ENCODE measurements around the gene ETAA1.

ETAA1 gene

DNA sequence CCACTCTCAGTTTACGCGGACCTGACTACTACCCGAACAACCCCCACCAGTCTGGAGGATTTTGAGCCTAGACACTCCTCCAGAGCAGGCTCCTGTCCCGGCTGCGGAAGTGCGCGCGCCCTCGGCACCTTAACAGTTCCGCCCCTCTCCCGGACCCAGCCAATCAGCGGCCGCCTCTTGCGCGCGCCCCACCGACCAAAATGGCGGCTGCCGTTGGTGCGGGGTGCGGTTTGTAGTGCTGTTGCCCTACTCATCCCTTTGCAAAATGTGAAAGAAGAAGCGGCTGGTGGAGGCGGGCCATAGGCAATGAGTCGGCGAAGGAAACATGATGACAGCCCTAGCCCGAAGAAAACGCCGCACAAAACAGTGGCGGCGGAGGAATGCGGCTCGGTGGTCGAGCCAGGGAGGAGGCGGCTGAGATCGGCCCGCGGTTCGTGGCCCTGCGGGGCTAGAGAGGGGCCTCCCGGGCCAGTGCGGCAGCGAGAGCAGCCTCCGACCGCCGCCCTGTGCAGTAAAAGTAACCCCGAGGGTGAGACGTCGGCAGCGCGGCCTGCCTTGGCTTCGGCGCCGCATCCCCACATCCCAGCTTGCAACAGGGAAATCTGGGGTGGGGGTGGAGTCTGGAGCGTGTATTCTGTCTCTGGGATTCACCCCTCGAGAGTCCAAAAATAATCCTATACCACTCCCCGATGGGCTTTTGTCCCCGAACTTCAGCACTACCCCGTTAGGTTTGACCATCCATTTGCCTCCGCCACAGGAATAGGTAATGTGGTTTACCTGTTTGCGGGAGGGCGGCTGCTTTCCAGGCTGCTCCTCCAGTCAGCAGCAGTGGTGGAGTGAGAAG lies at the start of gene ETAA1:
Gene ETAA1 (plus strand): TSS at position 191 of the 844 bp plus-strand sequence. CDS start 116 bp downstream, at position 307.
- Mint-ChIP-seq H3K27ac (peak within 1 kb of the TSS; percentile 94), H3K9me3 (no peaks in the 10 kb centered on the region), H3K4me1 (peaks cover 19% of the 10 kb centered on the region), H3K4me3 (peak within 1 kb of the TSS; percentile 93), H3K36me3 (no peaks in the 10 kb centered on the region), H3K27me3 (no peaks in the 10 kb centered on the region)
- ATAC-seq = peak; percentile 100

DNA sequence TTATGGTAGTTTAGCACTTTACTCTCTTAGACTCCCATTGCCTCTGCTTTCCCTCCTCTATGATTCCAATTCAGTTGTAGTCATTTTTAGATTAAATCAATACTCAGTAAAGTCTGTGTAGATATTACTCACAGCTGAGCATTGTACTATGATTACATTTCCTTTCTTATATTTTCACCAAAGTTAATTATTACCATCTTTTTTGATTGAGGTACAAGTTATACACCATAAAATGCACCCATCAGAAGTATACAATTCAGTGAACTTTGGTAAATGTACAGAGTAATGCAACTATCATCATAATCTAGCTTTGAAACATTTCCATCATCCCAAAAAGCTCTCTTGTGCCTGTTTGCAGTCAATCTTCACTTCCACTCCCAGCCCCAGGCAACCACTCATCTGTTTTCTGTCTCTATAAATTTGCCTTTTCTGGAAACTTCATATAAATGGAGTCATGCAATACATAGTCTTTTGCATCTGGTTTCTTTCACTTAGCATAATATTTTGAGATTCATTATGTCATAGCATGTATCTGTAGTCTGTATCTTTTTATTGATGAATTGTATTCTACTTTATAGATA lies 30.2 kb upstream of the ETAA1 start:
- no peaks in the 10 kb centered on the region for H3K36me3 Mint-ChIP-seq
- peaks cover 6% of the 10 kb centered on the region for H3K9me3 Mint-ChIP-seq
- H3K27ac Mint-ChIP-seq = no peak overlapping the region
- H3K4me1 Mint-ChIP-seq = no peaks in the 10 kb centered on the region
- H3K27me3 Mint-ChIP-seq = no peaks in the 10 kb centered on the region
- no peak for ATAC-seq
- no peak overlapping the region for H3K4me3 Mint-ChIP-seq

DNA sequence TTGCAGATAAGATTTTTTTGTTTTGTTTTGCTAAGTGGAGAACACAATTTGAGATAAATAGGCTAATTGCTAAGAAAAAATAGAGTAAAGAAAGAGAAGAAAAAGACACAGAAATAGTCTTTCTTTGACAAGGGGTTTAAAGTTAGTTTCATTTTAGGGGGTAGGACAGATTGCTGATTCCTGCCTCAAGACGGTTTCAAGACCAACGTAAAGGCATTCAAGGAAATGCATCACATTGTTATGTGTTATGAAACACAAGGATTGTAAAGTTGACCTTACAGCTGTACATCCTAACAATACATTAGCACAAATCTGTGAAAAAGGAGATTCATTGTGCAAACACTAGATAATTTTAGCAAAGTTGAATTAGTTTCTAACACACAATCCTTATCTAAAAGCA lies 22.7 kb upstream of the ETAA1 start:
- Mint-ChIP-seq H3K36me3 (no peaks in the 10 kb centered on the region), H3K27ac (no peak overlapping the region), H3K4me1 (no peaks in the 10 kb centered on the region), H3K4me3 (no peak overlapping the region), H3K9me3 (no peaks in the 10 kb centered on the region), H3K27me3 (peaks cover 8% of the 10 kb centered on the region)
- no peak for ATAC-seq

DNA sequence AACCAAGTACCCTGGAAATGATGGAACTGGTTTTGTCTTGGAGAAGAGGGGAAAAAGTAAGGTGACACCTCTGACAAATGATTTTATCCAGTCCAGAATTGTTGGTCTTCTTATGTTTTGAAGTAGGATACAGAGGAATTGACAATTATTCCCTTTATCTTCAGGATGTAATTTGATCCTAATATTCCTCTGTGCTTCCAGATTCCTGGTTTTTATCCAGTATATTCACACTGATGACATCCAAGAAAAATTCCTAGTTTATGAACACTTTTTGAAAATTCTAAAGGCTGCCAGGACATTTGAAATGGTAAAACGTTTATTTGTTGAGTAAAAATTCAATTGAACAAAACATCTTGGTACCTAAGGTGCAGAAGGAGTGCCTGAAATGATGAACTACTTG lies 22.2 kb upstream of the ETAA1 start:
- ATAC-seq = no peak
- Mint-ChIP-seq H3K4me1 (no peaks in the 10 kb centered on the region), H3K9me3 (no peaks in the 10 kb centered on the region), H3K27me3 (peaks cover 8% of the 10 kb centered on the region), H3K36me3 (no peaks in the 10 kb centered on the region), H3K27ac (no peak overlapping the region), H3K4me3 (no peak overlapping the region)

DNA sequence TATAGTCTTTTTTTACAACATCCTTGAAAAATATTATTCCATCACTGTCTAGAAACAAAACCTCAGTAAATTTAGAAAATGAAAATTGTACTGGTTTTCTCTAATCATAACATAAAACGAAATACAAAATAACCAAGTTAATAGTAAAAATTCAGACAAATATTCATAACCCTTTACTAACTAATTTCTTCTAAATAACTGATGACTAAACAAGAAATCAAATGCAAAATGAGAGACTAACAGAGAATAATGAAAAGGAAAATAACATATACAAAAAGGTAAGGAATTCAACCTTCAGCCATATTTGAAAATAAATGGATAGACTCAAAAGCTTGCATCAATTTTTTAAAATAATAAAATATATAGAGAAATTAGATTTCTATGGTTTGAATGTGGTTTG lies 18.6 kb upstream of the ETAA1 start:
- peaks cover 8% of the 10 kb centered on the region for H3K27me3 Mint-ChIP-seq
- no peaks in the 10 kb centered on the region for H3K9me3 Mint-ChIP-seq
- H3K27ac Mint-ChIP-seq = no peak overlapping the region
- no peak overlapping the region for H3K4me3 Mint-ChIP-seq
- ATAC-seq = no peak
- no peaks in the 10 kb centered on the region for H3K4me1 Mint-ChIP-seq
- no peaks in the 10 kb centered on the region for H3K36me3 Mint-ChIP-seq

DNA sequence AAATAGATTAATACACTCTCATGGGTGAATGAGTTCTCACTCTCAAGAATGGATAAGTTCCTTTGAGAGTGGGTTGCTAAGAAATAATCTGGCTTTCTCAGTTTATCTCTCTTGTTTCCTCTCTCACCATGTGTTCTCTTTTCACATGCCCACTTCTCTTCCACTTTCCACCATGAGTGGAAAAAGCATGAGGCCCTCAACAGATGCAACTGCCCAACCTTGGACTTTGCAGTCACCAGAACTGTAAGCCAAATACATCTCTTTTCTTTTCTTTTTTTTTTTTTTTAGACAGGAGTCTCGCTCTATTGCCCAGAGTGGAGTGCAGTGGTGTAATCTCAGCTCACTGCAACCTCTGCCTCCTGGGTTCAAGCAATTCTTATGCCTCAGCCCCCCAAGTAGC lies 18.1 kb upstream of the ETAA1 start:
- Mint-ChIP-seq H3K36me3 (no peaks in the 10 kb centered on the region), H3K9me3 (no peaks in the 10 kb centered on the region), H3K27me3 (peaks cover 5% of the 10 kb centered on the region), H3K27ac (no peak overlapping the region), H3K4me3 (no peak overlapping the region), H3K4me1 (no peaks in the 10 kb centered on the region)
- ATAC-seq = no peak

DNA sequence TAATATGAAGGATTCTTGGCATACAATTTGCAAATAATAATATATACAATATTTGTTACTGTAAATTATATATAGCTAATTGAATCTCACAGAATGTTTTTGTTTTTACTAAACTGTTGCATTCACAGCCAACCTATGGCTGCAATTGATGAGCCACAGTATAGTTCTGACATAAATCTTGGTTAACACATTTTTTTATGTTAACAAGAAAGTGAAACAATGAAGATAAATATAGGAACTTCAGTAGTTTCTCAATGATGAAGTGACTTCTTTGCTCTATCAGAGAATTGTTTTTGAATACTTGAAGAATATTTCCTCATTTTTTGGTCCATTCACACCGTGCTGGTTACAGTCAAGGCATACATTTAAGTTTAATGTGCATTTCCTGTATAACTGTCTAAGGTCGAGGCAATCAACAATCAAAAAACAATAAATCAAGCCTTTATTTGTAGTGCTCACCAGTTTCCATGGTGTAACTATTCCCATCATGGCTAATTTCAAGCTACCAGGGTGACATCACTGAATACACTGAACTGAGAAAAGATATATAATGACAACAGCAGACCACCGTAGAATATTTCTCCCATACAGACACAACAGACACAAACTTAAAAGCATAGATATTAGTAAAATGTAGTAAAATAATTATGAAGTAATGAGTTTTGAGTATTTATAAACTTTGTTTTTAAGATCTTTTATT lies 12.9 kb upstream of the ETAA1 start:
- Mint-ChIP-seq H3K27ac (no peak overlapping the region), H3K4me3 (no peak overlapping the region), H3K36me3 (no peaks in the 10 kb centered on the region), H3K27me3 (no peaks in the 10 kb centered on the region), H3K4me1 (no peaks in the 10 kb centered on the region), H3K9me3 (no peaks in the 10 kb centered on the region)
- ATAC-seq = no peak

DNA sequence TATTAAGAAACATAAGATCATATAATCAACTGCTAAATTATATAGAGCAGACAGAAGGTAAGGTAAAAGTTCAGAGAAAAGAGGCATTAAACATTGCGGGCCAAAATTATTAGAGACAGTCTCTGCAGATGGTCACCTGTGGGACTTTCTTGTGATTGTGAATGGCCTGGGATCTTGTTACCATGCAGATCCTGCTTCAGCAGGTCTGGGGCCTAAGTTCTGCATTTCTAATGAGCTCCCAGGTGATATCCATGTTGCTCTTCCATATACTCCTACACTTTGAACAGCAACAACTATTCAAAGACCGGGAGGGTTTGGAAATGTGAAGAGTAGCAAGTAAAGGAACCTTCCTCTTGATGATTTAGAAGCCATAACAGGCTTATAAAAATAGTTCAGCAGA lies 8.5 kb upstream of the ETAA1 start:
- no peaks in the 10 kb centered on the region for H3K36me3 Mint-ChIP-seq
- ATAC-seq = no peak
- no peaks in the 10 kb centered on the region for H3K9me3 Mint-ChIP-seq
- H3K27ac Mint-ChIP-seq = no peak overlapping the region
- H3K27me3 Mint-ChIP-seq = no peaks in the 10 kb centered on the region
- no peak overlapping the region for H3K4me3 Mint-ChIP-seq
- H3K4me1 Mint-ChIP-seq = no peaks in the 10 kb centered on the region

DNA sequence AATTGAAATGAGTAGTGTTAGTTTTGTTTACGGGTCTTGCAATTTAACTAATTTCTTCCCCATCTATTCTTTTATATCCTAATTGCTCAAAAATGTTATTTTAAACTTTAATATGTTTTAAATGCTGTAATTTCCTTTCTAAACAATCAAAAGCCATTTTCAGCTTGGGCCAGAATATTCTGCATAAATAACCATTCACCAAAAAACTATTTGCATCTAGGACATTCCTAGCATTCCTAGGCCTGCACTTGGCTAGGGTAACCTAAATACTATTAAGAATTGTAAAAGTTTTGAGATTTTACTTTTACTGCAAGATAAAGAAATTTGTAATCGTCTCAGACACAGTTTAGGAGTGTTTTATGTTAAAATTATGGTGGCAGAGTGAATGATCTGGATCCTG lies 7.8 kb upstream of the ETAA1 start:
- no peaks in the 10 kb centered on the region for H3K36me3 Mint-ChIP-seq
- no peaks in the 10 kb centered on the region for H3K27me3 Mint-ChIP-seq
- no peaks in the 10 kb centered on the region for H3K4me1 Mint-ChIP-seq
- no peak overlapping the region for H3K27ac Mint-ChIP-seq
- no peak overlapping the region for H3K4me3 Mint-ChIP-seq
- no peak for ATAC-seq
- H3K9me3 Mint-ChIP-seq = no peaks in the 10 kb centered on the region

DNA sequence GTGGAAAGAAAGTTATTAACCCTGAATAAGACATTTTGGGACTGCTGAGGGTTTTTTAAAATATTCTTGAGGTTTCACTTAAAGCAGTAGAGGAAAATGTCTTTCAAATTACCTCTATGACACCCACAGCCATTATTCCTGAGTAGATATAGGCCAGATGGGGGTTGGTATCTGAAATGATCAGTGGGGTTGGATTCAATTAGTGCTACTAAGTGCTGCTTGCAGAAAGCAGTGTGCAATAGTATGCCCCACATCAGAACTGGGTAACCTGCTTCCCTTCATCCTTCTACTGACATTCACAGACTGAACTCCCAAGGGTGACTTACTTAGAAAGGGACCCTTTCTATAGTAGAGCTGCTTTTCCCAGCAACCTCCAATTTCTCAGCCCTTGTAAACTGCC lies 7.3 kb upstream of the ETAA1 start:
- Mint-ChIP-seq H3K9me3 (no peaks in the 10 kb centered on the region), H3K36me3 (no peaks in the 10 kb centered on the region), H3K27me3 (no peaks in the 10 kb centered on the region), H3K27ac (no peak overlapping the region), H3K4me3 (no peak overlapping the region), H3K4me1 (no peaks in the 10 kb centered on the region)
- no peak for ATAC-seq

DNA sequence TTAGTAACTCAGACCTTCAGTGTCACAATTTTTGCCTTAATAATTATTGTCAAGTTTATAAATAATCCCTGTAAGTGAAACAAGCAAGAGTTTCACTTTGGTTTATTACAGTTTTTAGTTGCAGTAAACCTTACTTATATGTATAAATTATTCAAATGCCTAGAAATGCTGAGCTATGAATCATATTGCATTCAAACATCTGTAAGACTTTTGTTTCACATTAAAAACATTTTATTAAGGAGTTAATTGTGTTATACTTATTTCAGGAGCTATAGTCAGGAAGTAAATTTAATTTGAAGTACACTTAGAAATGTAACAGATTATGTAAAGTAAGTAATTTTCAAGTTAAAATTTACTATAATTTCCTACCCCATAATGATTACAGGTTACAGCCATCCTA lies 3.9 kb upstream of the ETAA1 start:
- no peak overlapping the region for H3K27ac Mint-ChIP-seq
- H3K4me1 Mint-ChIP-seq = peaks cover 16% of the 10 kb centered on the region
- H3K36me3 Mint-ChIP-seq = no peaks in the 10 kb centered on the region
- no peak for ATAC-seq
- H3K9me3 Mint-ChIP-seq = no peaks in the 10 kb centered on the region
- no peaks in the 10 kb centered on the region for H3K27me3 Mint-ChIP-seq
- no peak overlapping the region for H3K4me3 Mint-ChIP-seq

DNA sequence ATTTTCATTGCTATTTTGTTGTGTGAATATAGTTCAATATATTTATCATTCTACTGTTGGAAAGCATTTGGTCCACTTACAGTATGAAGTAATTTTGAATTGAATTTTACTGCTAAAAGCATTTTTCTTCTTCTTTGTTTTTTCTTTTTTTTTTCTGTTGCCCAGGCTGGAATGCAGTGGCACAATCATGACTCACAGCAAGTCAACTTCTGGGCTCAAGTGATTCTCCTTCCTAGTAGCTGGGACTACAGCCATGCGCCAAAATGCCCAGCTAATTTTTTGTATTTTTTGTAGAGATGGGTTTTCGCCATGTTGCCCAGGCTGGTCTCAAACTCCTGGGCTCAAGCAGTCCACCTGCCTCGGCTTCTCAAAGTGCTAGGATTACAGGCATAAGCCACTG lies 2.4 kb upstream of the ETAA1 start:
- Mint-ChIP-seq H3K27ac (no peak overlapping the region), H3K27me3 (no peaks in the 10 kb centered on the region), H3K4me3 (no peak overlapping the region), H3K36me3 (no peaks in the 10 kb centered on the region), H3K9me3 (no peaks in the 10 kb centered on the region), H3K4me1 (peaks cover 19% of the 10 kb centered on the region)
- ATAC-seq = no peak

DNA sequence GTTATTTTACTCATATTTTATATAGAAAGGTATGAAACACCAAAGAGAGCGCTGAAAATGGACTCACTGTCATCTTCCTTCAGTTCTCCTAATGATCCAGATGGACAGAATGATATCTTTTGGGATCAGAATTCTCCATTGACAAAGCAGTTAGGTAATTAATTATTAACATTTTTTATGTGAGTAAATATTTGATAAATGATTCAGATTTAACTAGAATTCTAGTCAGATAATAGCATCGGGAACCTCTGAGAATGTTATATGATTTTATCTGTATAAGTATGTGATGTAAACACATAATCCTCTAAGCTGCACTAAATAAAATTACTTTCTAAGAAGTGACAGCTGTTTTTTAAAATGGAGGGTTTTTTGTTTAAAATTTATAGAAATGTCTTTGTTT lies 2.0 kb downstream of the ETAA1 start:
- peaks cover 8% of the 10 kb centered on the region for H3K36me3 Mint-ChIP-seq
- H3K9me3 Mint-ChIP-seq = no peaks in the 10 kb centered on the region
- H3K27ac Mint-ChIP-seq = no peak overlapping the region
- no peak overlapping the region for H3K4me3 Mint-ChIP-seq
- ATAC-seq = no peak
- H3K4me1 Mint-ChIP-seq = peaks cover 19% of the 10 kb centered on the region
- no peaks in the 10 kb centered on the region for H3K27me3 Mint-ChIP-seq

DNA sequence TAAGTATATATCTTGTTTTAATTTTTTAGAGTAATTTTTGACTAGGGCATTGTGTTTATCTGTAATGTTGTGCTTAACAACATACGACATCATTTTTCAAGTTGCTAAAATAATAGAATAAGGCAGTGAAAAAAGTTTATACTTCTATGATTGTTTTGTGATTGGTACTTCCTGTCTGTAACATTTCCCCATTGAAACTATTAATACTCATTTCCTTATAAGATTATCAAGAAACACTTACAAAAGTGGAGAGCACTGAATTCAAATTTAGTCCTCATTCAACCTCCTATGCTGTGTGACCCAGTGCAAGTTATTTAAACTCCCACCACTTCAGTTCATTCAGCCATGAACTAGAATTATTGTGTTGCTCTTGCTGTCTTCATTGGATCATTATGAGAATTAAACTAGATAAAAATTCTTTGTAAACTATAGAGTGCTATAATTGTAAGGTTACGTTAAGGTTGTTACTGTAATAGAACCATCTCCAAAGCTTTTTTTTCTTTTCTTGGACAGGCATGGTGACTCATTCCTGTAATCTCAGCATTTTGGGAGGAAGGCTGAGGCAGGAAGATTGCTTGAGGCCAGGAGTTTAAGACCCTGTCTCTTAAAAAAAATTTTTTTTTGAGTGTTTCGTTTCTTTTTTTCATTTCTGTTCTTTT lies 2.8 kb downstream of the ETAA1 start:
- Mint-ChIP-seq H3K9me3 (no peaks in the 10 kb centered on the region), H3K36me3 (peaks cover 16% of the 10 kb centered on the region), H3K27ac (no peak overlapping the region), H3K4me1 (peaks cover 19% of the 10 kb centered on the region), H3K27me3 (no peaks in the 10 kb centered on the region), H3K4me3 (no peak overlapping the region)
- ATAC-seq = no peak

Data from stimulated activated memory B cell treated with anti-CD40 and anti-IgM and Interleukin-4, amounts not matched to agents 10 μg/mL and 1 μg/mL and 100 μg/mL, for 72 hours (primary cell).